NCI-H187 treated with DMSO at 0.1 percent for 48 hours (cell line): ENCODE measurements around the gene ASNS.
A peak's percentile ranks its signal among the peaks of the same experiment; 100 is the strongest.
"Not testable (repeated sequence)": the region's sequence is repeated elsewhere in the genome, so short reads cannot be mapped to it uniquely, and the experiment has no call there.

Experiments
- DNase-seq: peaks from one replicate; lab custom pipeline; 2025; lab: John Stamatoyannopoulos, UW

ASNS gene

GRCh38 chr7:97872025-97872669 lies at the start of gene ASNS:
Gene ASNS (minus strand): TSS chr7:97872408. CDS start chr7:97869156, 3,252 bp downstream.
- DNase-seq, result peak; percentile 92

GRCh38 chr7:97921254-97921653 lies 49.0 kb upstream of the ASNS start:
- not testable (repeated sequence) for DNase-seq

GRCh38 chr7:97915267-97915666 lies 43.1 kb upstream of the ASNS start:
- DNase-seq, result not testable (repeated sequence)

- not testable (repeated sequence) for DNase-seq
Measured at GRCh38 chr7:97912294-97912693, 40.1 kb upstream of the ASNS start.

GRCh38 chr7:97896893-97897292 lies 24.7 kb upstream of the ASNS start:
- DNase-seq, result not testable (repeated sequence)

- DNase-seq, result not testable (repeated sequence)
Measured at GRCh38 chr7:97891721-97892120, 19.5 kb upstream of the ASNS start.

- not testable (repeated sequence) for DNase-seq
Measured at GRCh38 chr7:97879527-97879926, 7.3 kb upstream of the ASNS start.

- not testable (repeated sequence) for DNase-seq
Measured at GRCh38 chr7:97874894-97875293, 2.7 kb upstream of the ASNS start.

GRCh38 chr7:97873606-97874005 lies 1.4 kb upstream of the ASNS start:
- no peak for DNase-seq

- DNase-seq, result no peak
Measured at GRCh38 chr7:97871659-97872024, 566 bp downstream of the ASNS start.

GRCh38 chr7:97868788-97869187 lies 3.4 kb downstream of the ASNS start:
- DNase-seq, result no peak

GRCh38 chr7:97868314-97868713 lies 3.9 kb downstream of the ASNS start:
- no peak for DNase-seq

- no peak for DNase-seq
Measured at GRCh38 chr7:97865104-97865503, 7.1 kb downstream of the ASNS start.

GRCh38 chr7:97859606-97860204 lies 12.5 kb downstream of the ASNS start:
- no peak for DNase-seq

- DNase-seq, result no peak
Measured at GRCh38 chr7:97858221-97858620, 14.0 kb downstream of the ASNS start.

GRCh38 chr7:97857544-97857943 lies 14.7 kb downstream of the ASNS start:
- DNase-seq, result no peak

GRCh38 chr7:97851683-97852082 lies 20.5 kb downstream of the ASNS start:
- no peak for DNase-seq

GRCh38 chr7:97850262-97851031 lies 21.8 kb downstream of the ASNS start:
- not testable (repeated sequence) for DNase-seq

- DNase-seq, result no peak
Measured at GRCh38 chr7:97847791-97848190, 24.4 kb downstream of the ASNS start.

GRCh38 chr7:97846945-97847344 lies 25.3 kb downstream of the ASNS start:
- DNase-seq, result no peak

GRCh38 chr7:97845622-97846203 lies 26.5 kb downstream of the ASNS start:
- no peak for DNase-seq

GRCh38 chr7:97844036-97844435 lies 28.2 kb downstream of the ASNS start:
- DNase-seq, result no peak
